ACHN (cell line): ENCODE results near the gene IKZF2.

ENCODE experiments used
- DNase-seq: peaks from one replicate; pipeline ENCODE4 v3.0.0-alpha.2; 2015
- in situ Hi-C: cut with HindIII; loops from 2 replicates; pipeline ENCODE4 v1.10.0; 2017; ENCODE audit warnings: low sequenced_read_pairs, low pct_ligation_motif_present, low pct_unique_long_range_greater_than_20kb

IKZF2 gene

DNA sequence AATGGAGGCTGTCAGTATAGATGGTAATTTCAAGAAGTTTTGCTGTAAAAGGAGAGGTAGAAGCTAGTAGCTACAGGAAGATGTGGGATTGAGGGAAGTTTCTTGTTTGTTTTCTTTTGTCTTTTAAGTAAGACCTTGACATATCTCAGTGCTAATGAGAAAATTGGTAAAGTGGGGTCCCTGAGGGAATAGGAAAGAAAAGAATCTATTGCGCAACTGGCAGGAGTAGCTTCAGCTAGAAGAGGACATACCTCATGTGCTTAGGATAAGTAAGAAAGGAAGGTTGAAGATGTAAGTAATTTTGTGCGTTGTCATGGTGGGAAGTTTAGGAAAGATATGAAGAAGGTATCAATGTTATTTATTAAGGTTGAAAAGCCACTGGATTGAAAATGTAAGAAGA is 8.4 kb upstream of the IKZF2 start:
- in situ Hi-C loops, result no loop called here
- DNase-seq, result no peak

- DNase-seq, result no peak
- in situ Hi-C loops, result no loop called here
Measured at GRCh38 chr2:213157242-213157641, 5.8 kb upstream of the IKZF2 start.

GRCh38 chr2:213156717-213157116 is 5.3 kb upstream of the IKZF2 start:
- DNase-seq, result no peak
- in situ Hi-C loops, result no loop called here

- in situ Hi-C loops, result no loop called here
- DNase-seq, result no peak
Measured at GRCh38 chr2:213152888-213153287, 1.5 kb upstream of the IKZF2 start.

GRCh38 chr2:213152065-213152794 is 818 bp upstream of the IKZF2 start:
- DNase-seq, result peak; percentile 74

GRCh38 chr2:213150315-213151097 is 906 bp downstream of the IKZF2 start:
- in situ Hi-C loops, result no loop called here
- peak; percentile 10 for DNase-seq

More at GRCh38 chr2:213152065-213152794, 818 bp upstream of the IKZF2 start:
- in situ Hi-C loops, result no loop called here

DNA sequence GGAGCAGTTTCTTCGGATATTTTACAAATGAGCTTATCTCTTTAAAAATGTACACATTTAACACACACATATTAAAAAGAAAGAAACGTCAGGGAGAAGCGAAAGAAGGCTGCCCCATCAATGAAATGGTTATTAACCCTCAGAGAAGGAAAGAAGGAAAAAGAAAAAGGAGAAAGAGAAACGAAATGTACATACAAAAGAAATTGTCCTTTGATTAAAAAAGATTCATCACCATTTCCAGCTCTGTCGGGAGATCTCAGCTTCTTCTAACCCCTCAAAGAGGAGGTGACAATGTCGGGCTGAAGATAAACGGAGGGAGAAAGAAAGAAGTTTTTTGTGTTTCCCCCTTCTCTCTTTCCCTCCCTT is 1.5 kb downstream of the IKZF2 start:
- DNase-seq, result no peak
- in situ Hi-C loops, result no loop called here

DNA sequence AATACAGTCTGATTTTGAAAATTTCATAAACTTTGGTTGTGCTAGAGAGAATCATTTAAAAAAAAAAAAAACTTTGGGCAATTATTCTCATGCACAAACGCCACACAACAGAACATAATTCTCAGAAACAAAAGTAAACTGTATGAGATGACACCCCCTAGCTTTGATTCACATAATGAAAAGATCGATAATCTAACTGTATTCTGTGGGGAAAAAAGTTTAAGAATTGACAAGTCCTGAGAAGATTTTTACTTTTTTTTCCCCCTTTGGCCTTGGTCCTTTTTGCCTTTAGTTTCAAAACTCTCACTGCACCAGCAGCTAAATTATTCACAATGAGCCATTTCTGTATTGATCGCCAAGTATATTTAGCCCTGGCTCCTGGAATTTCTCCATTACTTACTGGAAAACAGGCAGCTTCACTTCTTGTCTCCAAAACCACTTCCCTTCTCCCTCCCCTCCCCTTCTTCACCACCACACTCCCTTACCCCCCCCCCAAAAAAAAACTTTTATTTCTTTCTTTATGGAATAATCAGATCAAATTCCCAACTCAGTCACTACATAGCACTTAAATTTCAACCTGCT is 2.0 kb downstream of the IKZF2 start:
- DNase-seq, result no peak

DNA sequence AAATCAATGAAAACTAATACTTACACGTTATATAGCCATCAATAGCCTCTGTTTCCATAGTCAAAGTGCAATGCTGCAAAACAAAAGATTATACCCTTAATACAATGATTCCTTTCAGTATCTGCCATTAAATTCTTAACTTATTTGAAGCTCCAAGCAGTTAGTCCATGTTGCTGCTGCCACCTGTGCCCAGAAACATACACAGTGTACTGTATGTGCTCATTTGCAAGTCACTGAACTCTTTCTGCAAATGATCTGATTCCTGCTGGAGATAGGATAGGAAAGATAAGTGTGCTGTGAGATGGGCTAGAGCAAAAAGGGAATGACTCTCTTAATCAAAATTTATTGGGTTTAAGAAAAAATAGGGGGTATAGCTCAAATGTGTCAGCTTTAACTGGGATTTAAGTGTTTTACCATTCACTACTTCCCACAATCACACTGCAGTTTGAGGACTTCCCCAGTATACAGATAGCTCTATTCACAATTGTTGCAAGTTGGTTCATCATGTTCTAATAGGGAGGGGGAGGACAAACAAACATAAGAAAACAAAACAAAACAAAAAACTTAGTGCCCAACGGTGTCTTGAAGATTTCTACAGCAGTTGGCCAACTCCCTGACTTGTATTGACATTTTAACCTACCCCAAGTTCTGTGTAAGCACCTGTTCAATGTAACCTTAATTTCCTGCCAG is 2.7 kb downstream of the IKZF2 start:
- in situ Hi-C loops, result no loop called here
- DNase-seq, result no peak

More for the DNA sequence above, 2.0 kb downstream of the IKZF2 start:
- in situ Hi-C loops, result no loop called here

- in situ Hi-C loops, result no loop called here
- no peak for DNase-seq
Measured at GRCh38 chr2:213147538-213147937, 3.9 kb downstream of the IKZF2 start.

- DNase-seq, result no peak
- in situ Hi-C loops, result no loop called here
Measured at GRCh38 chr2:213145715-213146242, 5.6 kb downstream of the IKZF2 start.

DNA sequence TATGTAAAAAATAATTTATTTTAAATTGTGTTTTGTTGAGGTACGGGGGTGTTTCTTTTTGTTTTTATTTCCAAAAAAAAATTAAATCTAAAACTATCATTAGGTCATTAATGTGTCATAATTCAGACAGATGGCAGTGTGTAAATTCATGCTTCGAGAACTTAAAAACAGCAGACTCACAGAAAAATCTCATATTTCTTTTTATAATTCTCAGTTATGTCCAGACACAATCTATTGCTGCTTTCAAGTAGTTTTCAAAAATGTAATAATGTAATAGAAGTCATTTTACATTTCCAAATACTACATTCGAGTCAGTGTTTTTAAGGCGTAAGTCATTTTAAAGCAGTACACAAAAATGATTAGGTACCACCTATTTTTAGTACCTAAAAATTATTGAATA is 14.3 kb downstream of the IKZF2 start:
- in situ Hi-C loops, result no loop called here
- no peak for DNase-seq

DNA sequence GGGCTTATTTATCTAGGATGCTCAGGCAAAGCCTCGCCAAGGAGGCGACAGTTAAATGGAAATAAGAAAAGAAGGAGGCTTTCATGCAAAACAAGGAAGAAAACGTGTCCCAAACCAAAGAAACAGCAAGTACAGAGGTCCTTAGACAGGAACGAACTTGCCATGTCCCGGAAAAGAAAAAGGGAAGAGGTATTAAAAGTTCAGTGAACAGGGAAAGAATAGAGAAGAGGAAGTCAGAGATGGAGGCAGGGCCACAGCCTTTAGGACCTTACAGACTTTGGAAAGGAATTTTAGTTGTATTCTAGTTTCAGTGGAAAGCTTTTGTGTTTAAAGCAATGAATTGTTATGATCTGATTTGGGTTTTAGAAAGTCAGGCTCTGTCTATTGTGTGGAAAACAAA is 22.1 kb downstream of the IKZF2 start:
- DNase-seq, result no peak
- in situ Hi-C loops, result no loop called here

DNA sequence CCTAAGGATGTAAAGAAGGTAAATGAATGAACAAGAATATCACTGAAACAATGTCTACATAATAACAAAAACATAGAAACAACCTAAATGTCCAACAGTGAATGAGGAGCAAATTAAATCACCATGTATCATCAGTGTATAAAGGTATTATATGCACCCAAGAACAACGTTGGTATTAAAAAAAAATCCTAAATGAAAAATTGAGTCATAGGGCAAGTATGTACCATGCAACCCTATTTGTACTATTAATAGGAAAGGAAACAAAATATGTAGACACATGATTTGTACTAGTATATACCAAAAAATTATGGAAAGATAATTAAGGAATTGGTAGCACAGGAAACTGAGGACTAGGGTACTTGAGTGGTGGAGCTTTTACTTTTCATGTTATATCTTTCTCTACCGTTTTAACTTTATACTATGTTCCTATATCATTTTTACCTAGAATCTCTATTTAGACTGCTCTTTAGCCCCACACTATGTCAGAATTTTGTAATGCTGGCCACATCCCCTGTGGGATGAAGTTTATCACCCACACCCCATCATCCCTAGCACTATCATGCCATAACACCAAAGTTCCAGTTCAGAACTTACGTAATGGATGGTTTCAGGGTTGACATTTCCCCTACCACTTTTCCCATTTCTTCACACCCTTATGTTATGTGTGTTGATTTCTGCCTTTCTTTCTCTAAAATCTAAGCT is 25.6 kb downstream of the IKZF2 start:
- no peak for DNase-seq
- in situ Hi-C loops, result no loop called here

DNA sequence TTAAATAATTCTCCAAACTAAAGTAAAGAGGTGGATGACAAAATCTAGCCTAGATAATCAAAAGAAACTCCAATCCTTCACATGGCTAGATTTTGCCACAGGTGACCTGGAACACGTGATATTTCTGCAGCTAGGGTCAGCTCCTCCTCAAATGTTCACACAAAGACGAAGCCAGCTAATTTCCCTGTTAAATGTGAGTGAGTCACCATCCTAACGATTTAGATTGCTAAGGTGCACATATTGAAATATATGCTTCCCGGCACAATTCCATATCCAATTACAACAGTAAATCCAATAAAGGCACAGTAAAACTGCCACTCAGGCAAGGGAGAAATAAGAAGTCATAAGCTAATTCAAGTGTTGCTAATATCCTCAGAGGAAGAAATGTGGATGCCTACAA is 28.7 kb downstream of the IKZF2 start:
- no peak for DNase-seq
- in situ Hi-C loops, result no loop called here

GRCh38 chr2:213121690-213122089 is 29.7 kb downstream of the IKZF2 start:
- in situ Hi-C loops, result no loop called here
- no peak for DNase-seq

DNA sequence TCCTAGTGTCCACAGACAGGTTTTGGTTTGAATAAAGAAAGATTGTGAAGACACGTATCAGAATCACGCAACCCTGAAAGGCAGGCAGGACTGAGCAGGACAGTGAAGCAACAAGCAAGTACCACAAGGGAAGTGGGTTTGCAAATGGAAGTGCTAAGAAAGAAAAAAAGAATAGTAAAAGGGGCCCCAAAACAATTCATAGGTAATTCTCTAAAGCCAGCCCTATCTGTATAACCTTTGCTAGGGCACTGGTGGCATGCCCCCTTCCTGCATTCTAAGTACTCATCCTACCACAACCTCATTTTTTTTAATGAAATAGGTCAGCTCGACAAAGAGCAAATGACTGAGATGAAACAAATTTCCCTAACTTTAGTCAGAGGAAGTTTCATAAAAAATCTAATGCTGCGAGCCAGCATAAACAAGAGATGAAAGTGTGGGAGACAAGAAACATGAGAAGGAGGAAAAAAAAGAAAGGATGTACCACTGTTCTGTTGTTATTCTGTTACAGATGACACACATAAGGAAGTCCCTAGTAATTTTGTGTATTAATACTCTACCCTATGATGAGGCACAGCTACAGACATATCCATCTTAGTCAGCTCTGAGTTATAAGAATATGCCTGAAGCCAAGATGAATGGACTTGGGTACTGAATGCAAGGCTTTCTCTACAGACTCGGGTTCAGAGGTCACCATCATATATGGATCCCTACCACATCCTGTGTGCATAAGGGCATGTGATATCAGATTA is 32.2 kb downstream of the IKZF2 start:
- DNase-seq, result no peak
- in situ Hi-C loops, result no loop called here

DNA sequence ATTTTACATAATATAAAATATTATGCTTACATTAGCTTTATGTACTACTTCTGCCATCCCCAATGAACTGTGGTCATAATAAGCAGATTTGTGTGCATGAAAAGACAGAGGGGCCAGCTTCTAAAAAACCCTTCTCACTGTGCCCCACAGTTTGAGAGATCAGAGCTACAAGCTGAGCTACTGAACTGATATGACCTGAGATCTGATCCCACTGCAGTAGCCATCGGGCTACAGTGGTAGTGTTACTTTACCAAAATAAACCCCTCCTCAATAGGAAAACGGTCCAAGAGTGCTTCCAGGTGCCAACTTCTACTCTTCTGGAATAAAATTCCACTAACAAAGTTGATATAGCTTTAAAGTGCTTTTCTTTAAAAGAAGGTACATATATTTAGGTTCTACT is 43.1 kb downstream of the IKZF2 start:
- in situ Hi-C loops, result no loop called here
- no peak for DNase-seq
